ENCODE measurements around the gene NR3C2. TPM values are rescaled to one million over a fixed set of nuclear protein-coding genes. Genes with fewer than 3 reads are reported as not detected.

NR3C2 gene
- total and polyA plus RNA-seq, 2 of the 4 experiments (the other 2 are of a cell fraction), result 1.1 to 2.3 TPM

GRCh38 chr4:148436512-148436911, 5.7 kb downstream of the NR3C2 start:
- Histone ChIP-seq H2BK120ac (ENCODE audit: low read depth, low read length) (no peak overlapping the region), H3K14ac (replicated peaks; ENCODE audit: low read depth, low read length) (no peak overlapping the region), H3K18ac (ENCODE audit: low read depth, low read length) (no peak overlapping the region), H4K5ac (ENCODE audit: low read depth, low read length) (no peak overlapping the region), H2BK20ac (ENCODE audit: low read depth, low read length) (no peak overlapping the region), H4K91ac (ENCODE audit: insufficient read depth, low read depth, low read length) (no peak overlapping the region), H3K36me3 (ENCODE audit: control insufficient read depth, insufficient read depth, low read length) (no peaks in the 10 kb centered on the region), H2AFZ (replicated peaks; ENCODE audit: low read length, poor library complexity) (no peak overlapping the region), H3K79me1 (ENCODE audit: low read depth in 1 of 2, low read length in 2 of 2) (no peaks in the 10 kb centered on the region), H2BK15ac (ENCODE audit: low read depth, low read length) (no peak overlapping the region), H3K4ac (ENCODE audit: low read depth, low read length) (no peak overlapping the region), H3K27ac (ENCODE audit: insufficient read depth, low read length) (no peak overlapping the region), H3K23ac (ENCODE audit: low read depth, low read length) (no peak overlapping the region), H3K9me3 (ENCODE audit: control insufficient read depth, insufficient read depth, low read length) (no peaks in the 10 kb centered on the region), H2BK5ac (ENCODE audit: low read depth, low read length, poor library complexity, severe bottlenecking) (no peak overlapping the region), H3K4me3 (ENCODE audit: insufficient read depth, low read depth, low read length) (no peak overlapping the region), H3K4me2 (ENCODE audit: low read depth, low read length) (no peak overlapping the region), H2AK5ac (ENCODE audit: low read depth, low read length) (no peak overlapping the region), H4K8ac (ENCODE audit: low read depth in 2 of 2, low read length in 2 of 2) (no peak overlapping the region), H3K27me3 (ENCODE audit: control insufficient read depth, insufficient read depth, low read length) (peaks cover 2% of the 10 kb centered on the region), H3K9ac (ENCODE audit: low read depth, low read length) (no peak overlapping the region), H3K56ac (ENCODE audit: extremely low read depth, insufficient read depth, low read length) (no peak overlapping the region), H4K20me1 (ENCODE audit: insufficient read depth, low read length) (no peaks in the 10 kb centered on the region), H2AK9ac (replicated peaks; ENCODE audit: low read depth, low read length, poor library complexity) (no peak overlapping the region), H3K4me1 (ENCODE audit: control insufficient read depth, insufficient read depth, low read length) (no peaks in the 10 kb centered on the region), H3K9me1 (ENCODE audit: insufficient read depth, low read length) (no peaks in the 10 kb centered on the region)
- in situ Hi-C loops (cut with MboI; ENCODE audit: low sequenced_read_pairs), result no loop called here
- BruUV-seq (replicated peaks), result no TSS peak
- POLR2A ChIA-PET (ENCODE audit: unreplicated experiment), result no interaction called here
- dilution Hi-C loops (cut with HindIII; ENCODE audit: low sequenced_read_pairs, unreplicated experiment), result no loop called here
- CTCF ChIA-PET, result no interaction called here
- DNase-seq (no peak), ATAC-seq (ENCODE audit: low read depth) (no peak)
- TF ChIP-seq SMC3 (IDR thresholded peaks at IDR 0.05; ENCODE audit: low read depth, low read length) (no peak), MAFK (IDR thresholded peaks at IDR 0.05; ENCODE audit: low read depth, low read length) (no peak), CEBPB (IDR thresholded peaks at IDR 0.05; ENCODE audit: low read depth, low read length) (no peak), CTCF (conservative IDR thresholded peaks at IDR 0.05; ENCODE audit: low read depth, low read length) (no peak), USF2 (IDR thresholded peaks at IDR 0.05; ENCODE audit: low read depth, low read length) (no peak), POLR2A (IDR thresholded peaks at IDR 0.05; ENCODE audit: low read depth, low read length) (no peak), MAZ (IDR thresholded peaks at IDR 0.05; ENCODE audit: borderline replicate concordance, low read depth, low read length) (no peak), FOS (IDR thresholded peaks at IDR 0.05; ENCODE audit: low read depth, low read length) (no peak), RAD21 (IDR thresholded peaks at IDR 0.05; ENCODE audit: low read length) (no peak), BHLHE40 (IDR thresholded peaks at IDR 0.05; ENCODE audit: low read depth, low read length) (no peak), NFE2L2 (IDR thresholded peaks at IDR 0.05; ENCODE audit: low read depth, low read length) (no peak), ELK1 (IDR thresholded peaks at IDR 0.05; ENCODE audit: borderline replicate concordance, low read depth, low read length) (no peak), RFX5 (IDR thresholded peaks at IDR 0.05; ENCODE audit: low read depth, low read length) (no peak), RCOR1 (IDR thresholded peaks at IDR 0.05; ENCODE audit: insufficient replicate concordance, low read length) (no peak), CHD1 (IDR thresholded peaks at IDR 0.05; ENCODE audit: low read depth, low read length) (no peak), MXI1 (IDR thresholded peaks at IDR 0.05; ENCODE audit: borderline replicate concordance, low read depth, low read length) (no peak)
- WGBS, 2 experiments (ENCODE audit: extremely low coverage in 2 of 2, insufficient read length in 1 of 2), result 80% methylated on average over 1 of the region's 7 CpGs; no CpG with 5 or more reads in 1 of the 2 experiments
- intact Hi-C loops (cut with micrococcal nuclease), result no loop called here

Measured in IMR-90 (cell line).